ENCODE data around the gene YDJC.

DNA sequence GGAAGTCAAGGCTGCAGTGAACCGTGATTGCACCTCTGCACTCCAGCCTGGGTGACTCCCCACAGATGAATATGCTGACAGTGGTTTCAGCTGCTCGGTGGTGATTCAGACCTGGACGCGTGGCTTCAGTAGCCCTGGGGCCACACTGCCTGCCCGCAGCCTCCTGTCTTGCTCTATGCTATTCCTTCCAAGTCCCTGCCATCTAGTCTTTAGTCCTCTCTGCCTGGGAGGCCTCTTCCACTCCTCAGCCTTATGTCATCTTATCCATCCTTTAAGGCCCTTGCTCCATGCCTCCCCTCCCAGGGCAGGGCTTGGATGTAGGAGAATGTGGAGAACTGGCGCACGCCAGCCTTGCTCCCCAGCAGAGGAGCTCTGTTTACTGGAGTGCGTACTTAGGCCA is 23.0 kb downstream of the YDJC start:
- no peak for TF ChIP-seq EZH2 (IDR thresholded peaks at IDR 0.05; ENCODE audit: low read length, missing control alignments)
- TF ChIP-seq, protein P1, sequence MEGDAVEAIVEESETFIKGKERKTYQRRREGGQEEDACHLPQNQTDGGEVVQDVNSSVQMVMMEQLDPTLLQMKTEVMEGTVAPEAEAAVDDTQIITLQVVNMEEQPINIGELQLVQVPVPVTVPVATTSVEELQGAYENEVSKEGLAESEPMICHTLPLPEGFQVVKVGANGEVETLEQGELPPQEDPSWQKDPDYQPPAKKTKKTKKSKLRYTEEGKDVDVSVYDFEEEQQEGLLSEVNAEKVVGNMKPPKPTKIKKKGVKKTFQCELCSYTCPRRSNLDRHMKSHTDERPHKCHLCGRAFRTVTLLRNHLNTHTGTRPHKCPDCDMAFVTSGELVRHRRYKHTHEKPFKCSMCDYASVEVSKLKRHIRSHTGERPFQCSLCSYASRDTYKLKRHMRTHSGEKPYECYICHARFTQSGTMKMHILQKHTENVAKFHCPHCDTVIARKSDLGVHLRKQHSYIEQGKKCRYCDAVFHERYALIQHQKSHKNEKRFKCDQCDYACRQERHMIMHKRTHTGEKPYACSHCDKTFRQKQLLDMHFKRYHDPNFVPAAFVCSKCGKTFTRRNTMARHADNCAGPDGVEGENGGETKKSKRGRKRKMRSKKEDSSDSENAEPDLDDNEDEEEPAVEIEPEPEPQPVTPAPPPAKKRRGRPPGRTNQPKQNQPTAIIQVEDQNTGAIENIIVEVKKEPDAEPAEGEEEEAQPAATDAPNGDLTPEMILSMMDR (conservative IDR thresholded peaks at IDR 0.05 in 1 of 2, IDR thresholded peaks at IDR 0.05 in 1 of 2; ENCODE audit: low read depth in 1 of 2, low read length in 2 of 2) = no peak

Measured in fibroblast of lung (primary cell).